Heart right ventricle (tissue), 16 donors: Measurements from ENCODE around the gene PDE3A. TPM values are rescaled to one million over a fixed set of nuclear protein-coding genes. Genes with fewer than 3 reads are reported as not detected.

Experiments
- ATAC-seq, 8 donors: fragments of 200-7000 bp; cut with Tn5 transposase; one replicate each; pipeline ENCODE4 v1.9.1; 2020; ENCODE audit warnings: mild to moderate bottlenecking in 8 of 8, moderate library complexity in 8 of 8, moderate number of reproducible peaks in 1 of 8
- DNase-seq, 2 donors: peaks; one replicate each; pipeline ENCODE4 v3.0.0-alpha.2; 2020
- H3K27ac ChIP-seq, 10 donors: fragments of 200-600 bp; sonication (generic) in 2 of 10; one replicate each; pipeline versions ENCODE4 v1.5.0 to v1.8.0; 2020 to 2022; ENCODE audit warnings: mild to moderate bottlenecking in 3 of 10
- H3K27me3 ChIP-seq, 7 donors: fragments of 200-600 bp; one replicate each; pipeline ENCODE4 v1.8.0; 2021 to 2022; ENCODE audit warnings: mild to moderate bottlenecking in 2 of 7
- H3K36me3 ChIP-seq, 9 donors: fragments of 200-600 bp; sonication (generic) in 1 of 9; one replicate each; pipeline versions ENCODE4 v1.5.0 to v1.8.0; 2020 to 2022; ENCODE audit warnings: mild to moderate bottlenecking in 2 of 9
- H3K4me1 ChIP-seq, 9 donors: fragments of 200-600 bp; sonication (generic) in 1 of 9; one replicate each; pipeline versions ENCODE4 v1.5.0 to v1.8.0; 2020 to 2022; ENCODE audit warnings: mild to moderate bottlenecking in 4 of 9
- H3K4me3 ChIP-seq, 10 donors: fragments of 200-600 bp; sonication (generic) in 2 of 10; one replicate each; pipeline versions ENCODE4 v1.5.0 to v1.8.0; 2020 to 2022; ENCODE audit warnings: mild to moderate bottlenecking in 7 of 10, moderate library complexity in 2 of 10
- H3K9me3 ChIP-seq, 11 donors: fragments of 200-600 bp in 10 of 11; sonication (generic) in 2 of 11; one replicate each; pipeline versions ENCODE4 v1.5.0 to v1.8.0; 2013 to 2022; ENCODE audit warnings: mild to moderate bottlenecking in 2 of 11, control low read depth in 1 of 11, moderate library complexity in 1 of 11
- CTCF ChIP-seq, 9 donors: fragments of 200-600 bp; sonication (generic) in 2 of 9; IDR thresholded peaks; one replicate each; pipeline versions ENCODE4 v1.5.0 to v1.8.0; 2021 to 2022; ENCODE audit warnings: antibody characterized with exemption in 9 of 9, mild to moderate bottlenecking in 5 of 9, moderate library complexity in 1 of 9
- WGBS, 2 donors: extraction: QIAGEN DNeasy Blood & Tissue Kit; methylation state at CpG; one replicate each; pipeline ENCODE4 v1.1.7; 2013; ENCODE audit warnings: inconsistent platforms in 1 of 2; 5-methylcytosine and 5-hydroxymethylcytosine counted together
- intact Hi-C, 10 donors: fragments of 100-400 bp; cut with DNase I; formaldehyde crosslinking; loops; one replicate each; pipeline versions ENCODE4 v1.11.1 to v1.14.2; 2022
- polyA plus RNA-seq, 2 donors: library from polyadenylated mRNA; stranded (reverse); fragments of 200-250 nt; gene quantifications; one replicate each; pipeline ENCODE4 v1.2.3, GENCODE V29; 2013
- total RNA-seq, 10 donors: library from RNA; stranded (reverse); fragmentation: NEBNext Ultra II Directional in 3 of 10; extraction: Animal tissue kit (Norgen Biotek cat#: 25700) in 3 of 10; gene quantifications; one replicate each; pipeline versions ENCODE4 v1.2.1 to v1.2.4, GENCODE V29; 2021 to 2023
- donor health status: Arrhythmogenic right ventricular cardiomyopathy.
- donor health status: ischemic (EF 13 %, LVEDD 7.1; RV severe dilation, severe dysfunction).
- donor health status: healthy with polysubstance abuse.
- donor health status: DM: no; HTN: yes; CAD: no.
- donor health status: DM: no; HTN: no; CAD: no.
- donor health status: ischemic (EF 25% LVEDD 6.9; RV normal size, moderate dysfunction).
- donor health status: ischemic (EF 25% LVEDD 5.7; RV mildly dilated, moderate dysfunction).
- donor health status: healthy.
- donor health status: DM: yes; HTN: yes; CAD: no.
- donor health status: Ischemic cardiomyopathy.
- donor health status: ischemic (EF 35%, LVEDD 5.7; RV mildly dilated, moderate dysfunction).
- donor health status: nonischemic (EF 11% LVEDD 7.7; RV severe dilation, severe dysfunction).
- donor health status: DM: yes; HTN: yes; CAD: no.
- donor health status: PGD.
- donor health status: ischemic (EF 29% LVEDD 5.4; RV normal size, mild dysfunction).
- donor health status: nonischemic (EF 23%, LVEDD 6.1; RV moderate dilation, normal function).

The PDE3A gene
- total and polyA plus RNA-seq, 12 donors = 18.8 to 362 (median 209) TPM

GRCh38 chr12:20561871-20562270 is 193.5 kb downstream of the PDE3A start:
- H3K27ac ChIP-seq = peak overlapping the region in 3 of 10 donors; percentile 30 to 63 (median 36)
- no peaks in the 10 kb centered on the region for H3K27me3 ChIP-seq
- DNase-seq (no peak), ATAC-seq (peak in 2 of 8 donors; percentile 4 to 12)
- TF ChIP-seq CTCF (IDR thresholded peaks at IDR 0.05) = no peak
- H3K9me3 ChIP-seq = no peaks in the 10 kb centered on the region
- intact Hi-C loops = no loop called here
- whole genome bisulfite sequencing, 2 donors = 37 to 70% methylated on average over 3 of the region's 3 CpGs
- H3K4me1 ChIP-seq = peaks cover 0 to 82% (median 24%) of the 10 kb centered on the region in 9 donors
- H3K4me3 ChIP-seq = peak overlapping the region in 1 of 10 donors; percentile 3
- H3K36me3 ChIP-seq = peaks cover 0 to 6% (median 0%) of the 10 kb centered on the region in 9 donors

GRCh38 chr12:20567413-20567812 is 199.1 kb downstream of the PDE3A start:
- no peak overlapping the region for H3K4me3 ChIP-seq
- H3K27ac ChIP-seq = no peak overlapping the region

GRCh38 chr12:20572451-20572850 is 204.1 kb downstream of the PDE3A start:
- Histone ChIP-seq H3K4me1 (peaks cover 0 to 52% (median 20%) of the 10 kb centered on the region in 9 donors), H3K36me3 (no peaks in the 10 kb centered on the region), H3K9me3 (no peaks in the 10 kb centered on the region), H3K4me3 (no peak overlapping the region), H3K27ac (no peak overlapping the region), H3K27me3 (no peaks in the 10 kb centered on the region)
- no peak for TF ChIP-seq CTCF (IDR thresholded peaks at IDR 0.05)
- DNase-seq (no peak), ATAC-seq (no peak)
- WGBS, 2 donors = 68 to 79% methylated on average over 5 of the region's 5 CpGs
- intact Hi-C loops = no loop called here

More at GRCh38 chr12:20567413-20567812, 199.1 kb downstream of the PDE3A start:
- H3K36me3 ChIP-seq = no peaks in the 10 kb centered on the region
- H3K4me1 ChIP-seq = peaks cover 0 to 57% (median 8%) of the 10 kb centered on the region in 9 donors
- intact Hi-C loops = no loop called here
- DNase-seq (no peak), ATAC-seq (peak in 3 of 8 donors; percentile 18 to 58 (median 27))
- TF ChIP-seq CTCF (IDR thresholded peaks at IDR 0.05) = no peak
- no peaks in the 10 kb centered on the region for H3K9me3 ChIP-seq
- no peaks in the 10 kb centered on the region for H3K27me3 ChIP-seq

GRCh38 chr12:20576528-20576927 is 208.2 kb downstream of the PDE3A start:
- no peak overlapping the region for H3K27ac ChIP-seq
- ATAC-seq = no peak

More at GRCh38 chr12:20576528-20576927, 208.2 kb downstream of the PDE3A start:
- no peaks in the 10 kb centered on the region for H3K27me3 ChIP-seq
- H3K9me3 ChIP-seq = no peaks in the 10 kb centered on the region
- H3K4me1 ChIP-seq = peaks cover 0 to 65% (median 13%) of the 10 kb centered on the region in 9 donors
- no peaks in the 10 kb centered on the region for H3K36me3 ChIP-seq
- intact Hi-C loops = no loop called here
- 67 to 70% methylated on average over 3 of the region's 3 CpGs for WGBS, 2 donors
- DNase-seq = no peak
- no peak for TF ChIP-seq CTCF (IDR thresholded peaks at IDR 0.05)
- no peak overlapping the region for H3K4me3 ChIP-seq
